ENCODE results near the gene TRAPPC6A. TPM values are rescaled to one million over a fixed set of nuclear protein-coding genes. Genes with fewer than 3 reads are reported as not detected.

The TRAPPC6A gene
- total RNA-seq, 1 donor from 2014 or later = 14.7 TPM

DNA sequence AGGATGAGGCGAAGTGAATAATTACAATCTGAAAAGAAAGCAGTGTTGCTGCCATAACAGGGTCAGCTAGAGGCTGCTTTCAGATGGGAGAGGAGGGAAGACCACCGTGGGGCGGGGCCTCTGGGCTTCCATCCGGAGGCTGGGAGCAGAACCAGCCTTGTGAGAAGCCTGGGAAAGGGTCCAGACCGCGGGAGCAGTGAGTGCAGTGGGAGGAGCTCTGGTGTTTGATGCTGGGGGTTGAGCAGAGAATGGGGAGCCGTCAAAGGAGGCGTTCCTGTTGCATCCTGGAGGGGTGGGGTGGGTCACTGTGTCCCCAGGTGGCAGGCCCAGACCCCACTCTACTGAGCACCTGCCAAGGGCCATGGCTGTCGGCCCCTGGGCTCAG, 35.3 kb downstream of the TRAPPC6A start:
- H3K9ac ChIP-seq (ENCODE audit: low read length) = no peak overlapping the region
- no peak overlapping the region for H3K27ac ChIP-seq (ENCODE audit: low read depth, low read length)
- H3K27me3 ChIP-seq (ENCODE audit: insufficient read depth, low read length) = no peaks in the 10 kb centered on the region
- peaks cover 23% of the 10 kb centered on the region for H4K20me1 ChIP-seq (ENCODE audit: insufficient read depth, low read length)
- Mint-ChIP-seq H3K36me3 (ENCODE audit: low read depth, unreplicated experiment) (peaks cover 7% of the 10 kb centered on the region), H3K4me3 (ENCODE audit: unreplicated experiment) (no peak overlapping the region), H3K27ac (ENCODE audit: unreplicated experiment) (peak overlapping the region; percentile 64), H3K4me1 (ENCODE audit: low read depth, unreplicated experiment) (peaks cover 3% of the 10 kb centered on the region), H3K9me3 (ENCODE audit: unreplicated experiment) (no peaks in the 10 kb centered on the region), H3K27me3 (ENCODE audit: low read depth, unreplicated experiment) (no peaks in the 10 kb centered on the region)
- H3K9me3 ChIP-seq (ENCODE audit: insufficient read depth, low read depth, low read length) = no peaks in the 10 kb centered on the region
- no peak overlapping the region for H2AFZ ChIP-seq (ENCODE audit: low read depth, low read length)
- H3K79me2 ChIP-seq (ENCODE audit: insufficient read depth, low read length) = peaks cover 9% of the 10 kb centered on the region
- no peak for DNase-seq (ENCODE audit: low read depth)
- no peak for FAIRE-seq
- H3K36me3 ChIP-seq (ENCODE audit: insufficient read depth, low read length) = peaks cover 3% of the 10 kb centered on the region
- no peaks in the 10 kb centered on the region for H3K4me1 ChIP-seq (ENCODE audit: insufficient read depth, low read length)
- H3K4me2 ChIP-seq (ENCODE audit: low read length) = no peak overlapping the region
- no peak overlapping the region for H3K4me3 ChIP-seq (ENCODE audit: insufficient read depth, low read depth, low read length)
- TF ChIP-seq EZH2 (IDR thresholded peaks at IDR 0.05; ENCODE audit: insufficient read depth, low read length) = no peak
- no peak for TF ChIP-seq CTCF (IDR thresholded peaks at IDR 0.05; ENCODE audit: insufficient read depth, low read depth, low read length)

DNA sequence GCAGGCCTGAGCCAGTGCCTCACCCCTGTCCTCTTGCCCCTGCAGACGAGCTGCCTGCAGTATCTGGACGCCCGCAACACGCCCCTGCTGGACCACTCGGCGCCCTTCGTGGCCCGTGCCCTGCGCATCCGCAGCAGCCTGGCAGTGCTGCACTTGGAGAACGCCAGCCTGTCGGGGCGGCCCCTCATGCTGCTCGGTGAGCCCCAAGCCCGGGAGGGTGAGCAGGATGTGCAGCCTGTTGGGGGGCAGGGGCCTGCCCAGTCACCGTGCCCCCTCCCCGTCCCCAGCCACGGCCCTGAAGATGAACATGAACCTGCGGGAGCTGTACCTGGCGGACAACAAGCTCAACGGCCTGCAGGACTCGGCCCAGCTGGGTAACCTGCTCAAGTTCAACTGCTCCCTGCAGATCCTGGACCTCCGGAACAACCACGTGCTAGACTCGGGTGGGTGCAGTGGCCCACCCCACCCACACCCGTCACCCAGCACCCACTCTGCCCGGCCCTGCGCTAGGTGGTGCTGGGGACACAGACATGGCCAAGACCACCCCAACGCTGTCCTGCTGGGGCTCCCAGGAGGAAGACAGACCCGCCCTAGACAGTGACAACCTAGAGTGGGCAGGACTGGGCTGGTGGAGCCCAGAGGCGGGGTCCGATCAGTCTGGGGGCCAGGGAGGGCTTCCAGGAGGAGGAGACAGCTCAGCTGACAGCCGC, 35.9 kb downstream of the TRAPPC6A start:
- Histone ChIP-seq H3K36me3 (ENCODE audit: insufficient read depth, low read length) (peaks cover 3% of the 10 kb centered on the region), H3K27ac (ENCODE audit: low read depth, low read length) (no peak overlapping the region), H3K9ac (ENCODE audit: low read length) (no peak overlapping the region), H3K27me3 (ENCODE audit: insufficient read depth, low read length) (no peaks in the 10 kb centered on the region), H4K20me1 (ENCODE audit: insufficient read depth, low read length) (peaks cover 28% of the 10 kb centered on the region), H3K4me2 (ENCODE audit: low read length) (no peak overlapping the region), H3K79me2 (ENCODE audit: insufficient read depth, low read length) (peaks cover 14% of the 10 kb centered on the region), H2AFZ (ENCODE audit: low read depth, low read length) (no peak overlapping the region), H3K4me3 (ENCODE audit: insufficient read depth, low read depth, low read length) (no peak overlapping the region), H3K4me1 (ENCODE audit: insufficient read depth, low read length) (no peaks in the 10 kb centered on the region), H3K9me3 (ENCODE audit: insufficient read depth, low read depth, low read length) (no peaks in the 10 kb centered on the region)
- TF ChIP-seq EZH2 (IDR thresholded peaks at IDR 0.05; ENCODE audit: insufficient read depth, low read length) = no peak
- TF ChIP-seq CTCF (IDR thresholded peaks at IDR 0.05; ENCODE audit: insufficient read depth, low read depth, low read length) = no peak
- Mint-ChIP-seq H3K27me3 (ENCODE audit: low read depth, unreplicated experiment) (no peaks in the 10 kb centered on the region), H3K9me3 (ENCODE audit: unreplicated experiment) (no peaks in the 10 kb centered on the region), H3K36me3 (ENCODE audit: low read depth, unreplicated experiment) (peaks cover 7% of the 10 kb centered on the region), H3K4me1 (ENCODE audit: low read depth, unreplicated experiment) (peaks cover 6% of the 10 kb centered on the region), H3K4me3 (ENCODE audit: unreplicated experiment) (no peak overlapping the region), H3K27ac (ENCODE audit: unreplicated experiment) (no peak overlapping the region)
- FAIRE-seq = no peak
- no peak for DNase-seq (ENCODE audit: low read depth)

GRCh38 chr19:45141203-45141900, 36.7 kb downstream of the TRAPPC6A start:
- no peak for DNase-seq (ENCODE audit: low read depth)
- no peak overlapping the region for H3K9ac ChIP-seq (ENCODE audit: low read length)
- no peak for FAIRE-seq

More at GRCh38 chr19:45141203-45141900, 36.7 kb downstream of the TRAPPC6A start:
- Mint-ChIP-seq H3K27me3 (ENCODE audit: low read depth, unreplicated experiment) (no peaks in the 10 kb centered on the region), H3K9me3 (ENCODE audit: unreplicated experiment) (no peaks in the 10 kb centered on the region), H3K27ac (ENCODE audit: unreplicated experiment) (no peak overlapping the region), H3K36me3 (ENCODE audit: low read depth, unreplicated experiment) (peaks cover 7% of the 10 kb centered on the region), H3K4me3 (ENCODE audit: unreplicated experiment) (no peak overlapping the region), H3K4me1 (ENCODE audit: low read depth, unreplicated experiment) (peaks cover 12% of the 10 kb centered on the region)
- H3K4me3 ChIP-seq (ENCODE audit: insufficient read depth, low read depth, low read length) = no peak overlapping the region
- peaks cover 36% of the 10 kb centered on the region for H4K20me1 ChIP-seq (ENCODE audit: insufficient read depth, low read length)
- H3K4me2 ChIP-seq (ENCODE audit: low read length) = no peak overlapping the region
- H3K27ac ChIP-seq (ENCODE audit: low read depth, low read length) = no peak overlapping the region
- TF ChIP-seq CTCF (IDR thresholded peaks at IDR 0.05; ENCODE audit: insufficient read depth, low read depth, low read length) = no peak
- no peak for TF ChIP-seq EZH2 (IDR thresholded peaks at IDR 0.05; ENCODE audit: insufficient read depth, low read length)
- H3K36me3 ChIP-seq (ENCODE audit: insufficient read depth, low read length) = peaks cover 3% of the 10 kb centered on the region
- no peaks in the 10 kb centered on the region for H3K4me1 ChIP-seq (ENCODE audit: insufficient read depth, low read length)
- H3K9me3 ChIP-seq (ENCODE audit: insufficient read depth, low read depth, low read length) = no peaks in the 10 kb centered on the region
- no peak overlapping the region for H2AFZ ChIP-seq (ENCODE audit: low read depth, low read length)
- no peaks in the 10 kb centered on the region for H3K27me3 ChIP-seq (ENCODE audit: insufficient read depth, low read length)
- peaks cover 22% of the 10 kb centered on the region for H3K79me2 ChIP-seq (ENCODE audit: insufficient read depth, low read length)
